Kidney tubule cell (primary cell): ENCODE results near the gene N4BP2L2.
A peak's percentile ranks its signal among the peaks of the same experiment; 100 is the strongest.

Experiments
- DNase-seq: peaks from one replicate; pipeline ENCODE4 v3.0.0-alpha.2; 2018; ENCODE audit warnings: low spot score

N4BP2L2 gene

DNA sequence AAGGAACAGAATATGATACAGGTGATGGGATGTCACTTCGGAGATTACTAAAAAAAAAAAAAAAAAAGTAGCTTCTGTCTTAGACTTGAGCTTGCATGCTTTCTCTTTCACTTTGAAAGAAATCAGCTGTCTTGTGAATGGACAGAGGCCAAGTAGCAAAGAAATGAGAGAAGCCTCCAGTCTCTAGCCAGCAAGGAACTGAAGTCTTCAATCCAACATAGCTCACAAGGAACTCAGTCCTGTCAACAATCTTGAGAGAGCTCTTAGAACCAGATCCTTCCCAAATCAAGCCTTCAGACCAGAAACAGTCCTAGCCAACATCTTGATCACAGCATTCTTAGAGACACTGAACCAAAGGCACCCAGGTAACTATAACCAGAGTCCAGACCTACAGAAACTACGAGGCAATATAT is 7.7 kb downstream of the N4BP2L2 start:
- peak; percentile 41 for DNase-seq

DNA sequence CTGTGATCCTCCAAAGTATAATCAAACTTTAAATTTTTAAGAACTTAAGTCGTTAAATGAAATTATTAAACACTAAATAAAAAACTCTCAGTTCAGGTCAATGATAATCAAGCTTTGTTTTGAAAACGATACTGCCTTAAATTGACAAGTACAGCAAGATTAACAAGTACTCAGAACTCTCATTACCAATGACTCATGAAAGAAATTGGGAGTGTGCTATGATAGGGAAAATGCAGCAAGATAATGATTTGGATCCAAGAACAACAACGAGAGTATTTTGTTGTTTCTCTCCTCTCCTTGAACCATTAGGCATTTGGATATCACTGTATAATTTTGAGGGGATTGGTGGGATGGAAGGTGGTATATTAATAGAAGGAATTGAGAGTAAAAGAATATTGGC is 10.2 kb downstream of the N4BP2L2 start:
- DNase-seq = no peak

DNA sequence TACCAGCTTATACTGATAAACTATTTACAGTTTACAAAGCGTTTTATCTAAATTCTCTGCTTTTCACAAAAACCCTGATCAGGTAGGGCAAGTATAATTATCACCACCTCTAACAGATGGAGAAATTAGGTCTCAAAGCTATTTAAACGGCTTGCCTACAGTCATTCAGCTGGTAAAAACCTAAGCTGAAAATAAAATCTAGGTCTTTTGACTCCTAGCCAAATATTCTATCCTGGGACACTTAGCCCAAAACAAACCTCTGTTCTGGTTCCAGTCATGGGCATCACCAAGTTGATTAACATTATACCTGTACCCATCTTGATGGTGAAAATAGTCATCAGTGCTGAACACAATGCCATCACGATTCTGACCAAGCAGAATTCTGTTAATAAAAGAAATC is 11.4 kb downstream of the N4BP2L2 start:
- DNase-seq = no peak

DNA sequence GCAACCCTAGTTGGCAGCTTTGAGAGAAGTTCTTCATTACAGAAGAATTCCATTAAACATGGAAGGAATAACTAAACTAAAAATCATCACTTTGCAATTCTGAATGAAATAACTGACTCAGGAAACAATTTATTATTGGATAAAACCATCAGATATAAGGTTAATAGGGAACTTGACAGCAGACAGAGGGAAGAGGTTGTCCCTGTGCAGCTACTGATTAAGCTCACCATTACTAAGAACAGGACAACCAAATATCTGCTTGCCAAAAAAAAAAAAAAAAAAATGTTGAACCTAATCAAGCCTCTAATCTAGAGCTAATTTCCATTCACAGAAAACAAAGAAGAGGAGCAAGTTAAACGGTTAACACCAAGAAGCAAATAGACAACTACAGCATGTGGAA is 12.8 kb downstream of the N4BP2L2 start:
- no peak for DNase-seq

DNA sequence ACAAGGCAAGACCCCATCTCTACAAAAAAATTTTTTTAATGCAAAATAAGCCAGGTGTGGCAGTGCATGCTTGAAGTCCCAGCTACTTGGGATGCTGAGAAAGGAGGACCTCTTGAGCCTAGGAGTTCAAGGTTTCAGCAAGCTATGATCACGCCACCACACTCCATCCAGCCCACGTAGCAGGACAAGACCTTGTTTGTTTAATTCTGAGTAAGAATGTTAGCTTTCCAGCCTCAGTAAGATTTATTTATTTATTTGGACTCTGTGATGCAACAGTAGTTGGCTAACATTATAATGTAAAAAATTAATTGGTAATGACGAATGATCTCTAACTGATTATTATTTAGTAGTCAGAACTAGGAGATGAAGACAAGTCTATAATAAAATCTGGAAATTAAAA is 23.3 kb downstream of the N4BP2L2 start:
- DNase-seq = no peak

DNA sequence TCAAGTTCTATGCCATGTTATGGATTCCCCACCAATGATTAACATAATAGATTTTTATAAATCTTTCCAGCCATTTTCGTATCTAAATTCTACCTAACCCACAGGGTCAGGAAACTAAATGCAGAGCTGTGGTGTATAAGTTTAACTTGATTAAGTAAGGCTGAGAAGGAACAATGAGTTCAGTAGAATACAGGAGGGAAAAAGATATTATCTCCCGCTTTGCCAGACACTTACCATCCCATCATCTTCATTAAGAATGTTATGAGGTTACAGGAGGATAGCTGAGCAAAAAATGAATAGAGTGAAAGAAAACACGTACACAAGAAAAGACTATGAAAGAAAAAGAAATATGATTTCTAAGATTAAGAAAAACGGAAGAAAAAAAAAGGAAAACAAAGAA is 27.1 kb downstream of the N4BP2L2 start:
- DNase-seq = no peak

DNA sequence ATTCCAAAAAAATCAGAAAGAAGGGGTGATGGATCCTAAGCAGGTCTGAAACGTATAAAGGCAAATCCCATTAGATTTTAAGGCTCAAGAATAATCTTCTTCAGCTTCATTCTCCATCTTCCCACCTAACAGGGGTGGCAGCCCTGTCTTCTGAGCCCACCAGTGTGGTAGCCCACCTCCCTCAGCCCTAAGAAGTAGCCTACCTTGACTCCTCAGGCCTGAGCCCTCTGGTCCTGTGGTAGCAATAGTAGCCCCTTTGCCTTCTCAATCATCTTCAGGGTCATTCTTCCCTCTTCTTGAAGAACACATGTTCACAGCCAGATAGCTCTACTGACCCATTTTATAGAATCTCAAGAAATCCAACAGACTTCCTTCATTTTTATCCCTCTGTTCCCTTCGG is 33.7 kb downstream of the N4BP2L2 start:
- no peak for DNase-seq

DNA sequence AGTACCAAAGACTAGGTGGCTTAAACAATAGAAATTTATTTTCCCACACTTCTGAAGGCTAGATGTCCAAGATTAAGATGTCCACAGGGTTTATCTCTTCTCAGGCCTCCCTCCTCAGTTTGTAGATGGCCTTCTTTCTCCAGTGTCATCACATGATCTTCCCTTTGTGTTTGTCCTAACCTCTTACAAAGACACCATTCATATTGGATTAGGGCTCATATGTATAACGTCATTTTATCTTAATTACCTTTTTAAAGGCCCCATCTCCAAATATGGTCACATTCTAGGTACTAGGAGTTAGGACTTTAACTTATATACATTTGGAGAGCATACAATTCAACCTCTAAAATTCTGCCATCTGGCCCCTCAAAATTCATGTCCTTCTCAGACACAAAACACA is 34.3 kb downstream of the N4BP2L2 start:
- DNase-seq = no peak

DNA sequence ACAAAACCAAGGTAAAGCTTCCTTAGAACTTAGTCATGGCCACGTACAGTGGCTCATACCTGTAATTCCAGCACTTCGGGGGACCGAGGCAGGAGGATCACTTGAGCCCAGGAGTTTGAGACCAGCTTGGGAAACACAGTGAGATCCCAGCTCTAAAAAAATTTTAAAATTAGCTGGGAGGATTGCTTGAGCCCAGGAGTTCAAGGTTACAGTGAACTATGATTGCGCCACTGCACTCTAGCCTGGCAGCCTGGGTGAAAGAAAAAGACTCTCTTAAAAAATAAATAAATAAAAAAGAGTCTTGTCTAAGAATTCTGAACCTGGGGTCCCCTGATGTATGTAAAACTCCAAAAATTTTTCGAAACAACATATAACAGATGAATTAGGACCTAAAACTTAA is 34.9 kb downstream of the N4BP2L2 start:
- DNase-seq = no peak

DNA sequence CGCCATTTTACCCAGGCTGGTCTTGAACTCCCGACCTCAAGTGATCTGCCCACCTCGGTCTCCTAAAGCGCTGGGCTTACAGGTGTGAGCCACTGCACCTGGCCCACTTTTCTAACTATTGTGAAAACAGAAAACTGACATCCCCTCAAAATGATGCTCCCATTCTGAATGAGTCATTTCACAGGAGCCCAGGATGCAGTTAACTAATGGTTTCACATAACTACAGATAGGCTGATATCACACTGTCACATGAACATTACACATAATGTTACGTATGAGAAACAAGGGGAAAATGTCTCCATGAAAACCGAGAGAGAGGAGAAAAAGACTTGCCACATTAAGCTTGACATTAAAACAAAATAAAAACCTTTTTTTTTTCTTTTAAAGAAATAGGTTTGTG is 37.5 kb downstream of the N4BP2L2 start:
- DNase-seq = peak; percentile 6

DNA sequence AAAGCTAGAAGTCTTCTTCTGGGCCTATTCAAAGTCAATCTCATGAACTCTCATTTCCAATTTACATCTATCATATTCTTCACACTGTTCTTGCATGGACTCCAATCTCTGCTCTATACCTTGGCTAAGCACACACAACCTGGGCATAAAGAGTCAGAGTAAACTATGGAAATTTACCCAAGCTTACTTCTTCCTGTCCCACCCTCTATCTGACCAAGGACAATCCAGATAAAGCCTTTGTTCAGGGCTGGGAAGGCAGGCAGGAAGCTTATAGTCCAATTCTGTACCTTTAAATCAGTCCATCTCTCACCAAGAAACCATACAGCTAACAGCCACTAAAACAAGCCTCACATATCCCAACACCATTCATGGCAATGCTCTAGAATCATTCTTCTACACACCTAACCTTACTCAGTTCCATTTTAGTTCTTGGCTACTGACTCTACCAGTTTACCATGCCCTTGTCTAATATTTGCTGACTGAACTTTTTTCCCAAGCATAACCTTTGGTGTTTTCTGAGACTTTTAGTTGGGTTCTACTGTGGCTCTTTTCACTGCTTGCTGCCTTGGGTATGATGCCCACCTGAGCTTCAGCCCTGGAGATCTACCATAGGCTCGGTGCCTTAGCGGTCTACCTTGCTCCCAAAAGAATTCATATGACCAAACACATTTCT is 38.9 kb downstream of the N4BP2L2 start:
- DNase-seq = no peak

DNA sequence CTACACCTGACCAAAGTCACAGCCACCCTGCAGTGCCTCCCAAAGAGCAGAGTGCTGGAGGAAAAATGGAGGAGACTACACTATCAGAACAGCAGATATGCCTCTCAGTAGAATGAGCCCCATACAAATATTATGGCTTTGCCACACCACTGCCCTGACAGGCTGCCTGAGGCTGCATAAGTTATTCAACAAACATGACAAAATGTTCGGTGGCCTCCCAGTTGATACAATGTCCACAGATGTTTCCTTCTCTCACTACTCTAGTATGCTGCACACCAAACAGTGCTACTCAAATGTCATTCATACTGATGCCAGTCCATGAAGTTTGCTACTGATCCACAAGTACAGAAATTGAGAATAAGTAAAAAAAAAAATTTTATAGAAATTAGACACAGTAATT is 41.0 kb downstream of the N4BP2L2 start:
- no peak for DNase-seq

DNA sequence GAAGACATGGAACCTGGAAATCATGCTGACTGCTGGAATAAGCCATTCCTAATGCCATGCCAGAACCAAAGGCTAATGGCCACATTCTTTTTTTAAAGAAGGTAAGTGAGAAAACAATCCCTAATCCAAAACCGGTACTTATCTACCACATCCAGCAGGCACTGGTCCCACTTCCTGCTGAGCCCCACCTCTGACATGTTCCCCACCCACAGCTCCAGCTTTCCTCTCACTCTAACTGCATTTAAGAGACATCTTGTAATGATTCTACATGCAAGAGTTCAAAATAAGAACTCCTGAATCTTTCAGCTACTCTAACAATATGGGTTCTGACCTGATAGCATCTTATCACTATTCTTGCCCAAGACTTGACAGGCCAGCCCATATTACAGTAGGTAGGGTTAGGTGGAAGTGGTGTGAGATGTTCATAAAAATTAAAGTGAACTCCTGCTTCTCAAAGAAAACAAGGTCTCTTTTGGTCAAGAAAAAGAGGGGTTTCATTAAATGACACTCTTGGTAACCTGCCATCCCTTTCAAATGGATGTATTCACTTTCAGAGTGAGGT is 41.9 kb downstream of the N4BP2L2 start:
- DNase-seq = no peak

DNA sequence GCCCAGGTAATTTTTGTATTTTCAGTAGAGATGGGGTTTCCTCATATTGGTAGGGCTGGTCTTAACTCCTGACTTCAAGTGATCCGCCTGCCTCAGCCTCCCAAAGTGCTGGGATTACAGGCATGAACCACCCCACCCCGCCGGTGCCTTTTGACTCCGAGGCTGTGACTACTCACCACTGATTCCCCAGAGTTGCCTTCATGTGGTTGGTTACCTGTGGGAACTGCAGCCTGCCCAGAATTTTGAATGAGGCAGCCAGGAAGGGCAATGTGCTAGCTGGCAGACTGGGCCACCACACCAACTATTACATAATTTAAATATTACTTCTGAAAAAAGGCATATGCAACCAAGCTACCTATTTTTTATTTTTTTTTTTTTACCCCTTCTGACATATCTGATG is 42.8 kb downstream of the N4BP2L2 start:
- DNase-seq = no peak

DNA sequence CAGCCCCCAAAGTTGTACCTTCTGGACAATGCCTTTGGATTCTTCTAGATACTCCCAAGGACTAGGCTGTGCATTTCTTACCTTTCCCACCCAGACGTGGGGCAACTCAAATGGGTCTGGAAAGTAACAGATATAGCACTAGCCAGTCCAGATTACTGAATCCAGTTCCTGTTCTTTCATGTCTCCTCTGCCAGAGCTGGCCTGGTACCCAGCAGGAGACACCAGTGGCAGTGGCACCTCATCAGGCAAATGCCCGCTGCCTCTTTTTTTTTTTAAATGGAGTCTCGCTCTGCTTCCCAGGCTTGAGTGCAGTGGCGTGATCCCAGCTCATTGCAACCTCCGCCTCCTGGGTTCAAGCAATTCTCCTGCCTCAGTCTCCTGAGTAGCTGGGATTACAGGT is 43.2 kb downstream of the N4BP2L2 start:
- no peak for DNase-seq

DNA sequence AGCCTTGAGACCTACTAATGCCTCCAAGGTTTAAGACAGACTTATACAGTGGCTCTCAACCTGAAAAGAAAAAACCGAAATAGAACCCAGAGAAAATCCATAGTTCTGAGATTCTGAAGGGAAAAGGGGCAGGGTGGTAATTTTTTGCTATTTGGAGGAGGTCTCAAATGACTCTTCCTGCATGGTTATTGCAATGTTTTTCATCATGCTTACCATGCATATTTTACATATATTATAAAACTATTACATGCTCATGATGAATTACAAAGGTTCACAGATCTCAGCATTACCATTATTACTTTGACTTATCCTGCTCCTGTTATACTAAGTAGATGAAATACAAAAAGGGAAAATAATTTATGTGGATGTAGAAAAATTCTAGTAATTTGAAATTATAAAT is 47.6 kb downstream of the N4BP2L2 start:
- no peak for DNase-seq

DNA sequence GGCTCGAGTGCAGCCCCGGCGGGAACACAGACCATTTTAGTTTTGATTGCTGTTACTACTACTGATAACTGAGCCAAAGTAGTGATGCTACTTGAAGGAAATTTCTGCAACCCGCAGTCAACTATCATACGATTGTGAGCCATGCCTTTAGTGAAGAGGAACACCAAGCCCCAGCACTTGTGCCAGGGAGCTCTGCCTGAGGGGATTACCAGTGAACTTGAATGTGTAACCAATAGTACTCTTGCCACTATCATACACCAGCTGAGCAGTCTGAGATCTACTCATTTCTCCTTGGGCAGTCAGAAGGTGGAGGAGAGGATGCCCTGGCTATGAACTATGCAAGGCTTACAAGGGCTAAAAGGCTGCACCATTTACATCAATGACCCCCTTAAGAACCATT is 61.7 kb downstream of the N4BP2L2 start:
- DNase-seq = no peak

DNA sequence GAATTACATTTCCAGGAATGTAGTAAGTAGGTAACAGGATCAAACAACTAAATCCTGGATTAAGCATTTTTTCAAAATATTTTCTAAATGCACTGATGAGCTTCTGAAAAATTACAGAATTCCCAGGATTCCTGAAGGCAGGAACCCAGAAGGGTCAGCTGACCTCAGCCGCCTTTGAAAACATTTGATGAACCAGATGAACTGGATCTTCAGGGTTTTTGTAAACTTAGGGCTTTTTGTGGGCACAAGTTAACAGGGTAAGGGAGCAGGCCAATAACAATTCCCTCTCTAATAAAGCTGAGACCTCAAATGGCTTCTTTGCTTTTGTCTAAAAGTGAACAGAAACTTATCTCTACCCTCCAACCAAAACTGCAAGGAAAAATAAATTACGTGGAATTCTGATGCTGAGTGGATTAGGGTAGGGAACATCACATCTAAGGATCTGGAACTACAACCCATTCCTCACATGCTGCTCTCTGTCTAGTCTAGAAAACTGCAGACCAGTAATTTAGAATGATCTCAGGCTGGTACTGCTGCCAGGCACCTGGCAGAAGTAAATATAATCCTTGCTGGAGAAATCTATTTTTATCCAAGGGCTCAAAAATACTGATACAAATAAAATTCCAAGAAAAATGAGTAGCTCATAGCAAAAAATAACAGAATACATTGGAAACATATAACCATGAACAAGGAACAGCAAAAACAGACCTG is 62.4 kb downstream of the N4BP2L2 start:
- DNase-seq = no peak

DNA sequence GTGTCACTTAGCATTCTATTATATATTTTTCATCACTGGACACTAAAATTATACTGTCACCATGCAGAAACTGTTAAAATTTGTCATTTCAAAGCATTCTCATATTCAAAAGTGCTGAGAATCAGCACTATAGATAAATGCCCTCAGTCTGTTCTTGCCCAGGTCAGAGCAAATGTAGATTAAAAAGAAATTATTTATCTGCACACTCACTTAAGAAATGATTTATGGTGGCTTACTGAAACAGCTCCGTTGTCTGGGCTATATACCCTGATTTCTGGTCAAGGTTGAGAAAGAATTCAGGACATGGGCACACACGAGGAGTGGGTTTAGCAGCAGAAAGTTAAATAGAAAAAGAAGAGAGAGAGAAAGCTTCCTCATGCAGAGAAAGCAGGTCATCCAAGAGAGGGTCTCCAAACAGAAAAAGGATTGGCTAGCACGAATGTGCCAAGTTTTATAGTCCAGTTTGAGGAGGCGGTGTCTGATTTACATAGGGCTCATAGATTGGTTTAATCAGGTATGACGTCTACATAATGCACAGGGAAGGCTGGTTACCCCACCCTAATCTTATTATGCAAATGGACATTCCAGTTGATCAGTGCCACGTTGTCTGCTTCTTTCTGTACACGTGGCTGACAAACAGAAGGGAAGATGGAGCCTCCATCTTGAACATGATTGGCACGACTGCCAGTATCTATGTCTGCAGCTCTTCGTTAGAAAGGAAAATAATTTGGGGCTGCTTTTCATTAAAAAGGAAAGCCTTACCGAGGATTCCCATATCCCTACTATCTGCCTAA is 63.4 kb downstream of the N4BP2L2 start:
- DNase-seq = no peak

DNA sequence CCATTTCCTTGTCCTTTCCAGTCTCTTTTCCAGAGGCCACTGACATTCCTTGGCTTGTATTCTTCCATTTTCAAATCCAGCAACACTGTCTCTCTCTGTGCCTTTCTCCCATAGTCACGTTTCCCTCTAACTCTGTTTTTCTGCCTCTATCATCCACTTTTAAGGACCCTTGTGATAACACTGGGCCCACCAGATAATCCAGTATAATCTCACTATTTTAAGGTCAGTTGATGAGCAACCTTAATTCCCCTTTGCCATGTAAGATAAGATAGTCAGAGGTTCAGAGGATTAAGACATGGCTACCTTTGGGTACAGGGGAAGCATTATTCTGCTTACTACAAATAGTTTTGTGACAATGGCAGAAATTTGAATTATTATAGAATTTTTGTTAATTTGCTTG is 64.9 kb downstream of the N4BP2L2 start:
- no peak for DNase-seq

DNA sequence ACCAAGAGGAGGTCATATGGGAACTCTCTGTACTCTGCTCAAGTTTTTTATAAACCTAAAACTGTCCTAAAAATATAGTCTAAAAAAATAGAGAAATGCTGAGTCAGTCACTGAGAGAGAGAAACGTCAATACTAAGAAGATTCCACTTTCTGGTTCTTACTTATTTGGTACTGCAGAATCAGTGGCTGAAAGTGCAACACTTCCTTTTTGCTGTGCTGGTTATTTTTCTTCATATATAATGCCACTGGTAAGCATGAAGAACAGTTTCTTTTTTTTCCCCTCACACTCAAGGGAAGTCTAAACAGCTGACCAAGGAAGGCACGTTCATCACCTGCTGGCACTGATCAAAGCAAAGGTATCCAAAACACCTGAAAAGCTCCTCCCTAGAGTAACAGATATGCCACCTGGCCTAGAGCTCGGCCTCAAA is 66.4 kb downstream of the N4BP2L2 start:
- DNase-seq = no peak

DNA sequence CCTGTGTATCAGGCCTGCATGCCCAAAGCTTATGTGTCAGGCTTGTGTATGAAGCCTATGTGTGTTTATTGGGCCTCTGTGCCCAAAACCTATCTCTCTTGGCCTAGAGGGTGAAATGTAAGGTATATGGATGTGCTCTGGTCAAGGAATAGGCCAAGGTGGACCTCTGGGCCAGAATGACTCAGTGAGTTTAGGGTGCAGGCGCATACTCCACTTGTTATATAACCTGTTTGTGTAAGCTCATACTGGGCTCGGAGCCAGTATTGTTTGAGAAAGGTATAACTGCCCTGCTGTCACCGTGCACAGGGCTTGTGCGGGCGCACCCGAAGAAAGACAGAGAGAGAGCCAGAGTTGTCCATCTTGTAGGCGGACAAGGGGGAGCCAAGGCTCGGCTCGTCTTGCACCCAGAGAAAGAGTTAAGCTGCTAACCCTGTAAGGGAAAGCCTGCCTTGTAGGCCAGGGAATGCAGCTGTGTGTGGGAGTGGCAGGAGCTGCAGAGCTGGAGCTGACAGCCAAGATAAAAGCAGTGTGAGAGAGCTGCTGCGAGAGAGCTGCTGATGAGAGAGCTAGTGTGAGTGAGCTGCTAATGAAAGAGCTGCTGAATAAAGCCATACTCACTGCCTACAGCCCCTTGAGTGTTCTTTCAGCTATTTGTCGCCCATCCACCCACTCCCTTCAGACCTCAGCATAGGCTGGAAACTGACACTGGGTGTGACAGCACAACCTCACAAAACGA is 67.2 kb downstream of the N4BP2L2 start:
- DNase-seq = no peak
